ENCODE results near the gene STAG1. TPM values are rescaled to one million over a fixed set of nuclear protein-coding genes. Genes with fewer than 3 reads are reported as not detected.
"Not testable (repeated sequence)": the region's sequence is repeated elsewhere in the genome, so short reads cannot be mapped to it uniquely, and the experiment has no call there.

Gene STAG1
- total RNA-seq, 1 experiment from 2014 or later = 12.6 TPM

- H3K27ac ChIP-seq (ENCODE audit: low read length); H3K9me3 ChIP-seq (ENCODE audit: low read length); H3K9ac ChIP-seq (ENCODE audit: low read length); H3K4me3 ChIP-seq (ENCODE audit: low read length); H3K36me3 ChIP-seq (ENCODE audit: insufficient read depth, low read length); H3K9me2 ChIP-seq (replicated peaks; ENCODE audit: insufficient read depth, low read length); H3K4me2 ChIP-seq (ENCODE audit: low read depth, low read length, poor library complexity, severe bottlenecking); DNase-seq; H2AFZ ChIP-seq (ENCODE audit: low read length); H3K27me3 ChIP-seq (ENCODE audit: low read length); H4K20me1 ChIP-seq (ENCODE audit: insufficient read depth, low read depth, low read length): not testable (repeated sequence)
- H3K79me2 ChIP-seq (ENCODE audit: low read length) = peaks cover 12% of the 10 kb centered on the region; the same call in 1 of the 2 replicates
- H3K4me1 ChIP-seq (ENCODE audit: low read length) = peaks cover 27% of the 10 kb centered on the region
Measured at GRCh38 chr3:136549461-136549860, 202.7 kb downstream of the STAG1 start.

DNA sequence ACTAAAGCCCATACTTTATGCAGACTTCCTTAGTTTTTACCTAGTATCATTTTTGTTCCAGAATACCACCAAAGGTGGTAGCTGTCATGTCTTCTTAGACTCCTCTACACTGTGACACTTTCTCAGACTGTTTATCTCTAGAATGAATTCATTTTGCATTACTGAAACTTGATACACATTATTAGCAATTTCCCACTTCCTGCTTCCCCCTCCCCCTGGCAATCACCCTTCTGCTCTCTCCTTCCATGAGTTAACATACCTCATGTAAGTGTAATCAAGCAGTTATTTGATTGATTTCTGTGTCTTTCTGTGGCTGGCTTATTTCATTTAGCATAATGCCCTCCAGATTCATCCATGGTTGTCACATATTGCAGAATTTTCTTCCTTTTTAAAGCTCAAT lies 204.9 kb downstream of the STAG1 start:
- no peaks in the 10 kb centered on the region for H3K9me2 ChIP-seq (replicated peaks; ENCODE audit: insufficient read depth, low read length)
- peaks cover 3% of the 10 kb centered on the region; the same call in 1 of the 2 replicates for H3K79me2 ChIP-seq (ENCODE audit: low read length)
- DNase-seq = peak; percentile 58
- H4K20me1 ChIP-seq (ENCODE audit: insufficient read depth, low read depth, low read length) = no peaks in the 10 kb centered on the region
- no peak overlapping the region for H2AFZ ChIP-seq (ENCODE audit: low read length)
- H3K4me3 ChIP-seq (ENCODE audit: low read length) = no peak overlapping the region
- H3K27ac ChIP-seq (ENCODE audit: low read length) = peak overlapping the region; percentile 40
- H3K9ac ChIP-seq (ENCODE audit: low read length) = no peak overlapping the region
- no peaks in the 10 kb centered on the region for H3K9me3 ChIP-seq (ENCODE audit: low read length)
- H3K27me3 ChIP-seq (ENCODE audit: low read length) = no peaks in the 10 kb centered on the region
- peak overlapping the region; percentile 6 for H3K4me2 ChIP-seq (ENCODE audit: low read depth, low read length, poor library complexity, severe bottlenecking)
- peaks cover 27% of the 10 kb centered on the region for H3K4me1 ChIP-seq (ENCODE audit: low read length)
- no peaks in the 10 kb centered on the region for H3K36me3 ChIP-seq (ENCODE audit: insufficient read depth, low read length)

GRCh38 chr3:136546720-136547119 lies 205.5 kb downstream of the STAG1 start:
- Histone ChIP-seq H3K9ac (ENCODE audit: low read length) (no peak overlapping the region), H3K4me2 (ENCODE audit: low read depth, low read length, poor library complexity, severe bottlenecking) (peak overlapping the region; percentile 6), H4K20me1 (ENCODE audit: insufficient read depth, low read depth, low read length) (no peaks in the 10 kb centered on the region), H3K4me3 (ENCODE audit: low read length) (no peak overlapping the region), H3K79me2 (ENCODE audit: low read length) (0 out of 2 replicates have a peak, but pooled peaks cover 2% of the 10 kb centered on the region), H3K27ac (ENCODE audit: low read length) (peak overlapping the region; percentile 40), H3K27me3 (ENCODE audit: low read length) (no peaks in the 10 kb centered on the region), H3K9me2 (replicated peaks; ENCODE audit: insufficient read depth, low read length) (no peaks in the 10 kb centered on the region), H3K36me3 (ENCODE audit: insufficient read depth, low read length) (no peaks in the 10 kb centered on the region), H2AFZ (ENCODE audit: low read length) (no peak overlapping the region), H3K4me1 (ENCODE audit: low read length) (peaks cover 27% of the 10 kb centered on the region), H3K9me3 (ENCODE audit: low read length) (no peaks in the 10 kb centered on the region)
- peak; percentile 81 for DNase-seq

GRCh38 chr3:136545664-136546268 lies 206.4 kb downstream of the STAG1 start:
- Histone ChIP-seq H3K9ac (ENCODE audit: low read length) (no peak overlapping the region), H3K27me3 (ENCODE audit: low read length) (no peaks in the 10 kb centered on the region), H3K27ac (ENCODE audit: low read length) (no peak overlapping the region)

GRCh38 chr3:136544532-136544931 lies 207.6 kb downstream of the STAG1 start:
- H3K4me2 ChIP-seq (ENCODE audit: low read depth, low read length, poor library complexity, severe bottlenecking) = no peak overlapping the region
- no peaks in the 10 kb centered on the region for H3K36me3 ChIP-seq (ENCODE audit: insufficient read depth, low read length)
- no peaks in the 10 kb centered on the region for H3K9me2 ChIP-seq (replicated peaks; ENCODE audit: insufficient read depth, low read length)
- no peak for DNase-seq
- no peaks in the 10 kb centered on the region for H3K9me3 ChIP-seq (ENCODE audit: low read length)
- H4K20me1 ChIP-seq (ENCODE audit: insufficient read depth, low read depth, low read length) = no peaks in the 10 kb centered on the region
- H3K4me3 ChIP-seq (ENCODE audit: low read length) = no peak overlapping the region
- H3K4me1 ChIP-seq (ENCODE audit: low read length) = peaks cover 22% of the 10 kb centered on the region
- H3K27me3 ChIP-seq (ENCODE audit: low read length) = no peaks in the 10 kb centered on the region
- H2AFZ ChIP-seq (ENCODE audit: low read length) = no peak overlapping the region
- H3K9ac ChIP-seq (ENCODE audit: low read length) = no peak overlapping the region
- 0 out of 2 replicates have a peak, but pooled peaks cover 2% of the 10 kb centered on the region for H3K79me2 ChIP-seq (ENCODE audit: low read length)
- no peak overlapping the region for H3K27ac ChIP-seq (ENCODE audit: low read length)

More at GRCh38 chr3:136545664-136546268, 206.4 kb downstream of the STAG1 start:
- no peaks in the 10 kb centered on the region for H3K9me2 ChIP-seq (replicated peaks; ENCODE audit: insufficient read depth, low read length)
- no peaks in the 10 kb centered on the region for H3K36me3 ChIP-seq (ENCODE audit: insufficient read depth, low read length)
- no peaks in the 10 kb centered on the region for H3K9me3 ChIP-seq (ENCODE audit: low read length)
- H3K4me1 ChIP-seq (ENCODE audit: low read length) = peaks cover 27% of the 10 kb centered on the region
- H3K4me3 ChIP-seq (ENCODE audit: low read length) = no peak overlapping the region
- no peak overlapping the region for H3K4me2 ChIP-seq (ENCODE audit: low read depth, low read length, poor library complexity, severe bottlenecking)
- 0 out of 2 replicates have a peak, but pooled peaks cover 2% of the 10 kb centered on the region for H3K79me2 ChIP-seq (ENCODE audit: low read length)
- peak; percentile 46 for DNase-seq
- no peaks in the 10 kb centered on the region for H4K20me1 ChIP-seq (ENCODE audit: insufficient read depth, low read depth, low read length)
- no peak overlapping the region for H2AFZ ChIP-seq (ENCODE audit: low read length)

GRCh38 chr3:136543385-136543784 lies 208.8 kb downstream of the STAG1 start:
- H3K9me3 ChIP-seq (ENCODE audit: low read length) = no peaks in the 10 kb centered on the region
- no peak for DNase-seq
- 0 out of 2 replicates have a peak, but pooled peaks cover 2% of the 10 kb centered on the region for H3K79me2 ChIP-seq (ENCODE audit: low read length)
- H3K27ac ChIP-seq (ENCODE audit: low read length) = no peak overlapping the region
- no peaks in the 10 kb centered on the region for H3K9me2 ChIP-seq (replicated peaks; ENCODE audit: insufficient read depth, low read length)
- no peak overlapping the region for H3K9ac ChIP-seq (ENCODE audit: low read length)
- no peaks in the 10 kb centered on the region for H4K20me1 ChIP-seq (ENCODE audit: insufficient read depth, low read depth, low read length)
- no peak overlapping the region for H2AFZ ChIP-seq (ENCODE audit: low read length)
- H3K27me3 ChIP-seq (ENCODE audit: low read length) = no peaks in the 10 kb centered on the region
- H3K4me2 ChIP-seq (ENCODE audit: low read depth, low read length, poor library complexity, severe bottlenecking) = no peak overlapping the region
- H3K4me1 ChIP-seq (ENCODE audit: low read length) = peaks cover 22% of the 10 kb centered on the region
- no peaks in the 10 kb centered on the region for H3K36me3 ChIP-seq (ENCODE audit: insufficient read depth, low read length)
- no peak overlapping the region for H3K4me3 ChIP-seq (ENCODE audit: low read length)

DNA sequence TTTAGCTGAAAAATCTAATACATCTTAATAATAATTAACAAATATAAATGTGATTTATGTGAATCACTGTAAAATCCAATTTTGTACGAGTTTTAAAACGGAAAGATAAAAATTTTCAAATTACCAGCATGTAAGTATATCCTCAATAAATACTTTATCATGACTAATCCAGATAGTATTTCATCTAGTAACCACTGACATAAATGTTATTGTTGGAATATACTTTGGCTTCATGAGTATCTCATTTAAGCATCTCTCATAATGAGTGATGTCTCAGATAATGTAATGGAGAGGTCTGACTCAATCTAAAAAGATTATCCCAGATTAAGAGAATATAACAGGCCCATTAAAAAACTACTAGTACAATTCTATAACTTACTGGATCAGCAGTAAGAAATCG lies 216.3 kb downstream of the STAG1 start:
- Histone ChIP-seq H3K36me3 (ENCODE audit: insufficient read depth, low read length) (no peaks in the 10 kb centered on the region), H3K9ac (ENCODE audit: low read length) (no peak overlapping the region), H2AFZ (ENCODE audit: low read length) (no peak overlapping the region), H3K4me2 (ENCODE audit: low read depth, low read length, poor library complexity, severe bottlenecking) (no peak overlapping the region), H3K27ac (ENCODE audit: low read length) (no peak overlapping the region), H3K4me3 (ENCODE audit: low read length) (no peak overlapping the region), H3K4me1 (ENCODE audit: low read length) (no peaks in the 10 kb centered on the region), H3K27me3 (ENCODE audit: low read length) (no peaks in the 10 kb centered on the region), H3K9me3 (ENCODE audit: low read length) (no peaks in the 10 kb centered on the region), H3K9me2 (replicated peaks; ENCODE audit: insufficient read depth, low read length) (no peaks in the 10 kb centered on the region), H3K79me2 (ENCODE audit: low read length) (peaks cover 4% of the 10 kb centered on the region; the same call in 1 of the 2 replicates), H4K20me1 (ENCODE audit: insufficient read depth, low read depth, low read length) (no peaks in the 10 kb centered on the region)
- no peak for DNase-seq

- H3K4me1 ChIP-seq (ENCODE audit: low read length) = no peaks in the 10 kb centered on the region
- no peak overlapping the region for H3K27ac ChIP-seq (ENCODE audit: low read length)
- no peaks in the 10 kb centered on the region for H4K20me1 ChIP-seq (ENCODE audit: insufficient read depth, low read depth, low read length)
- H3K27me3 ChIP-seq (ENCODE audit: low read length) = no peaks in the 10 kb centered on the region
- no peaks in the 10 kb centered on the region for H3K36me3 ChIP-seq (ENCODE audit: insufficient read depth, low read length)
- H3K4me2 ChIP-seq (ENCODE audit: low read depth, low read length, poor library complexity, severe bottlenecking) = no peak overlapping the region
- no peaks in the 10 kb centered on the region for H3K9me2 ChIP-seq (replicated peaks; ENCODE audit: insufficient read depth, low read length)
- H3K9ac ChIP-seq (ENCODE audit: low read length) = no peak overlapping the region
- DNase-seq = no peak
- H3K79me2 ChIP-seq (ENCODE audit: low read length) = peaks cover 18% of the 10 kb centered on the region
- H2AFZ ChIP-seq (ENCODE audit: low read length) = no peak overlapping the region
- H3K9me3 ChIP-seq (ENCODE audit: low read length) = peaks cover 7% of the 10 kb centered on the region
- no peak overlapping the region for H3K4me3 ChIP-seq (ENCODE audit: low read length)
Measured at GRCh38 chr3:136532766-136533165, 219.4 kb downstream of the STAG1 start.
